ENCODE results near the gene TRIM65.

The TRIM65 gene

DNA sequence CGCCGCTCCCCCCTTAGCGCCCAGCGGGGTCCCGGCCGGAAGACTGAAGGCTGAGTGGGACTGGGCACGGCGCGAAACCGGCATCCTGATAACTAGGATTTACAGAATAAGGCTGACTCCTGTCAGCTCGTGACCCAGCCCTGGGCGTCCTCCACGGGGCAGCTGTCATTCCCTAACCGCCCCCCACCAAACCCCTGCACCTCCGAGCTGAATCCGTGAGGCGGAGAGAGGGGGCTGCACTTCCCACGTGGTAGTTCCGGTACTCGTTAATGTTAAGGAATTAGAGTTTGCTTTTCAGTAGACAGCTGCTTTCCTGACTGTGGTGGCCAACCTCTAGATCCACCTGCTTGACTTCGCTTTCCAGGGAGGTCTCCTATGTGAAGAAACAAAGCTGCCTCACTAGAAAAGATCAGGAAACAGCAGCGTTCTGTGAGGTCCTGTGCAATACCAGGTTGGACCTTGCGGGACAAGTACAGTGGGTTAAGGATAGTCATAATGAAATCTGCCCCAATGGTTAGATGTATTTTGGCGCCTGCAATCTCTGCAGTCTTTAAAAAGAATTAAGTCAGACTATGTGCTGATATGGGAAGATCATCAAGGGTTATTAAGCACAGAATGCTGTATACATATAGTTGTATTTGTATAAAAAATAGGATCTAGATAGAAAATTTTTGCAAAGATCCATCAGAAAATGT, 40.5 kb downstream of the TRIM65 start:
- no peak for TF ChIP-seq EZH2phosphoT487 (IDR thresholded peaks at IDR 0.05; ENCODE audit: borderline replicate concordance)
- TF ChIP-seq, protein P1, sequence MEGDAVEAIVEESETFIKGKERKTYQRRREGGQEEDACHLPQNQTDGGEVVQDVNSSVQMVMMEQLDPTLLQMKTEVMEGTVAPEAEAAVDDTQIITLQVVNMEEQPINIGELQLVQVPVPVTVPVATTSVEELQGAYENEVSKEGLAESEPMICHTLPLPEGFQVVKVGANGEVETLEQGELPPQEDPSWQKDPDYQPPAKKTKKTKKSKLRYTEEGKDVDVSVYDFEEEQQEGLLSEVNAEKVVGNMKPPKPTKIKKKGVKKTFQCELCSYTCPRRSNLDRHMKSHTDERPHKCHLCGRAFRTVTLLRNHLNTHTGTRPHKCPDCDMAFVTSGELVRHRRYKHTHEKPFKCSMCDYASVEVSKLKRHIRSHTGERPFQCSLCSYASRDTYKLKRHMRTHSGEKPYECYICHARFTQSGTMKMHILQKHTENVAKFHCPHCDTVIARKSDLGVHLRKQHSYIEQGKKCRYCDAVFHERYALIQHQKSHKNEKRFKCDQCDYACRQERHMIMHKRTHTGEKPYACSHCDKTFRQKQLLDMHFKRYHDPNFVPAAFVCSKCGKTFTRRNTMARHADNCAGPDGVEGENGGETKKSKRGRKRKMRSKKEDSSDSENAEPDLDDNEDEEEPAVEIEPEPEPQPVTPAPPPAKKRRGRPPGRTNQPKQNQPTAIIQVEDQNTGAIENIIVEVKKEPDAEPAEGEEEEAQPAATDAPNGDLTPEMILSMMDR (conservative IDR thresholded peaks at IDR 0.05; ENCODE audit: low read length) = no peak
- Histone ChIP-seq H3K9ac (ENCODE audit: low read depth, low read length, poor library complexity, severe bottlenecking) (peak overlapping the region; percentile 87), H3K4me3 (ENCODE audit: low read length, poor library complexity, severe bottlenecking) (peak overlapping the region; percentile 91), H2AFZ (ENCODE audit: low read length) (peak overlapping the region; percentile 18), H3K9me3 (ENCODE audit: insufficient read depth, low read depth, low read length) (no peaks in the 10 kb centered on the region), H3K36me3 (ENCODE audit: insufficient read depth, low read length) (peaks cover 4% of the 10 kb centered on the region; the same call in 1 of the 2 replicates), H3K27me3 (ENCODE audit: insufficient read depth, low read length, poor library complexity, severe bottlenecking) (no peaks in the 10 kb centered on the region), H3K79me2 (ENCODE audit: insufficient read depth, low read length) (peaks cover 24% of the 10 kb centered on the region), H4K20me1 (ENCODE audit: insufficient read depth, low read length, poor library complexity, severe bottlenecking) (peaks cover 7% of the 10 kb centered on the region), H3K4me1 (ENCODE audit: insufficient read depth, low read length, poor library complexity, severe bottlenecking) (peaks cover 30% of the 10 kb centered on the region), H3F3A (ENCODE audit: low read depth) (peaks cover 6% of the 10 kb centered on the region; the same call in 1 of the 2 replicates), H3K4me2 (ENCODE audit: low read depth, low read length, poor library complexity, severe bottlenecking) (peak overlapping the region; percentile 87), H3K9me2 (replicated peaks; ENCODE audit: low read depth, low read length) (no peaks in the 10 kb centered on the region)

DNA sequence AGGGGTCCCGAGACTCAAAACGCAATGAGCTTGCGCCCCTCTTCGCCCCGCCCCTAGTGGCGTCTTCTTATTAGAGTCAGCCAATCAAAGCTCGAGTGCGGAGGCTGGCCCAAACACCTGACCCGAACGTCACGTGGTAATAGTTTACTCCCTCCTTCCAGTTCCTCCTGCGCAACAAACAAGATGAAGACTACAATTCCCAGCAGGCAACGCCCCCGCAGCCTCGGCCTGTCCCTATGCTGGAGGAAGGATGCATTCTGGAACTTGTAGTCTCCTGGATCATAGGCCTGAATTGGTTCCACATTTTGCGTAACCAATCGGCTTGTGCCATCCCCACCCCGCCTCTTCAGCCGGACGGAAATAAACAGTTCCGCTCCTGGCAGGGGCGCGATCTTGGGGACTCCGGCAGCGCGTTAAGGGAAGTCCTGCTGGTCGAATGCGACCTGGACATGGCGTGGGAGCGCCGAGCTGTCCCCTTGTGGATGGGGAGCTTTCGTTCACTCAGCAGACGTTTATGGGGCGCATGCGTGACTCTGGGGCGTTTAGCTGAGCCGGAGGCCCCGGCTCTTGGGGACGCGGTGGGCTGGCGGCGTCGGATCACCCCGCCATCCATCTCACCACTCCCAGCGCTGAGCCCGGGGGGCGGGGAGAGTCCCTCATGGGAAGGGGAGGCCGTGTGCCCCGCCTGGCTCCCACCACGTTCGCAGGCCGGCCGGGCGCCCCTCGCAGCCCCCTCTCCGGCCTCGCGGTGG, 41.3 kb downstream of the TRIM65 start, which contains the start of gene WBP2:
Gene WBP2, minus strand, starts transcription at position 26 of the 752 bp plus-strand sequence. CDS start 38 bp downstream, outside the sequence.
- peaks cover 30% of the 10 kb centered on the region for H3K4me1 ChIP-seq (ENCODE audit: insufficient read depth, low read length, poor library complexity, severe bottlenecking)
- peaks cover 24% of the 10 kb centered on the region for H3K79me2 ChIP-seq (ENCODE audit: insufficient read depth, low read length)
- no peaks in the 10 kb centered on the region for H3K27me3 ChIP-seq (ENCODE audit: insufficient read depth, low read length, poor library complexity, severe bottlenecking)
- H4K20me1 ChIP-seq (ENCODE audit: insufficient read depth, low read length, poor library complexity, severe bottlenecking) = peaks cover 7% of the 10 kb centered on the region
- H3K4me3 ChIP-seq (ENCODE audit: low read length, poor library complexity, severe bottlenecking) = peak within 1 kb of the TSS; percentile 91
- H3K9me2 ChIP-seq (replicated peaks; ENCODE audit: low read depth, low read length) = no peaks in the 10 kb centered on the region
- peaks cover 4% of the 10 kb centered on the region; the same call in 1 of the 2 replicates for H3K36me3 ChIP-seq (ENCODE audit: insufficient read depth, low read length)
- TF ChIP-seq, protein P1 (conservative IDR thresholded peaks at IDR 0.05; ENCODE audit: low read length) = peak; percentile 66
- no peak for TF ChIP-seq EZH2phosphoT487 (IDR thresholded peaks at IDR 0.05; ENCODE audit: borderline replicate concordance)
- no peaks in the 10 kb centered on the region for H3K9me3 ChIP-seq (ENCODE audit: insufficient read depth, low read depth, low read length)
- H3F3A ChIP-seq (ENCODE audit: low read depth) = peaks cover 6% of the 10 kb centered on the region; the same call in 1 of the 2 replicates
- H3K4me2 ChIP-seq (ENCODE audit: low read depth, low read length, poor library complexity, severe bottlenecking) = peak within 1 kb of the TSS; percentile 99
- peak within 1 kb of the TSS; percentile 87 for H3K9ac ChIP-seq (ENCODE audit: low read depth, low read length, poor library complexity, severe bottlenecking)
- peak within 1 kb of the TSS; percentile 30 for H2AFZ ChIP-seq (ENCODE audit: low read length)

DNA sequence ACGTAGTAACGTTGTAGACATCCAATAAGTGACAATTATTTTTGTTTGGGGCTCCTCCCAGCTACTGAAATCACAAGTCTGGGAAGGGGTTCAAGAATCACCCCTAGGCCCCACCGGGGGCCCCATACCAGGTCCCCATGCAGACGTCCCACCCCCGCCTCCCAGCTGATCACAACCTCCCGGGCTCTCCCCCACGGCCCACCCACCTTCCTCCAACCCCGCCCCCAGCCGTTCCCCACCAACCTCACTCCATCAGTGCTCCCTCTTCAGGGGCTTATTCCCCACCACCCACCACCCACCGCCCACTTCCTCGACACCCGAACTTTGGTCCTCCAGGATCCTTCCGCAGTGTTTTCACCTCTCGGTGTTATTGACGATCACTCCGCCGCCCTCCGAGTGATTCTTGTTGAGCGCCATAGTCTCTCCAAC, 41.9 kb downstream of the TRIM65 start:
- Histone ChIP-seq H3K9ac (ENCODE audit: low read depth, low read length, poor library complexity, severe bottlenecking) (peak overlapping the region; percentile 78), H3K36me3 (ENCODE audit: insufficient read depth, low read length) (peaks cover 4% of the 10 kb centered on the region; the same call in 1 of the 2 replicates), H3K4me2 (ENCODE audit: low read depth, low read length, poor library complexity, severe bottlenecking) (peak overlapping the region; percentile 99), H3F3A (ENCODE audit: low read depth) (peaks cover 6% of the 10 kb centered on the region; the same call in 1 of the 2 replicates), H3K27me3 (ENCODE audit: insufficient read depth, low read length, poor library complexity, severe bottlenecking) (no peaks in the 10 kb centered on the region), H3K9me3 (ENCODE audit: insufficient read depth, low read depth, low read length) (no peaks in the 10 kb centered on the region), H3K4me3 (ENCODE audit: low read length, poor library complexity, severe bottlenecking) (peak overlapping the region; percentile 89), H4K20me1 (ENCODE audit: insufficient read depth, low read length, poor library complexity, severe bottlenecking) (peaks cover 7% of the 10 kb centered on the region), H3K79me2 (ENCODE audit: insufficient read depth, low read length) (peaks cover 24% of the 10 kb centered on the region), H2AFZ (ENCODE audit: low read length) (peak overlapping the region; percentile 30; the same call in 1 of the 2 replicates), H3K4me1 (ENCODE audit: insufficient read depth, low read length, poor library complexity, severe bottlenecking) (peaks cover 30% of the 10 kb centered on the region), H3K9me2 (replicated peaks; ENCODE audit: low read depth, low read length) (no peaks in the 10 kb centered on the region)
- TF ChIP-seq, protein P1 (conservative IDR thresholded peaks at IDR 0.05; ENCODE audit: low read length) = no peak
- no peak for TF ChIP-seq EZH2phosphoT487 (IDR thresholded peaks at IDR 0.05; ENCODE audit: borderline replicate concordance)

Data from Loucy (cell line).